Measurements from ENCODE around the gene MAP4K4.

Gene MAP4K4

DNA sequence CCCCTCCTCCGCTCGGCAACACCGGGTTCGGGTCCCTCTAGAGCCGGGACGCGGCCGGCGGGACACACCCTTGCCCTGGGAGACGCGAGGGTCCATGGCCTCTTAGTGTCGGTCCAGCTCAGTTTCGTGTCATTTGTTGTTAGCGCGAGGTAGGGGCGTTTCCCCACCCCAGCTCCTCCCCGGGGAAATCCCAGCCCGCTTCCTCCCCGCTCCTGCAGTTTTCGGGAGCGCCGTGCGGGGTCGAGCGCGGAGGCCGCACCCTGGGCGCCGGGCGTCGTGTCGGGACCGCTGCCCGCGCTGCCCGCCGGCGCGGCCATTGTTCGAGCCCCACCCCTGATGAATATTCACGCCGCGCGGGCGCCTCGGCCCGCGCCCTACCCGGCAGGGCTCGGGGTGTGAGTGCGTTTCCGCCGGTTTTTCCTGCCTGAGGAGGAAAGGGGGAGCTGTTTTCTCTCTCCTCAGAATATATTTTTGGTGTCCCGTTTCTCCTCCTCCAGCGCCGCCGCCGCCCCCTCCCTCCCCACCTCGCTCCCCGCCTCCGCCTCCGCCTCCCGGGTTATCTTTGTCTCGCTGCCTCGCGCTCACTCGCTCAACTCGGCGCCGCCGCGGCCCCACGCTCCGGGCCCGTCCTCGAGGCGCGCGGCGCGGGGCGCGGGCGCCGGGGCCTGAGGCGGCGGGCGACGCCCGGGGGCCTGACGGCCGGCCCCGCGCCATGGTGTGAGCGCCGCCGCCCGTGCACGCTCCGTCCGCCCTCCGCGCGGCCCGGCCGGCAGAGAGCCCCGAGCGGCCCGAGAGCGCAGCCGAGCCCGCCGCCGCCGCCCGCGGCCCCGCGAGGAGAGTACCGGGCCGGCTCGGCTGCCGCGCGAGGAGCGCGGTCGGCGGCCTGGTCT is at the start of gene MAP4K4:
MAP4K4 (plus strand) TSS at position 584 of the 890 bp plus-strand sequence. CDS start 374 bp downstream, outside the sequence.
- in situ Hi-C loops (cut with MboI; ENCODE audit: low sequenced_read_pairs), result no loop called here

DNA sequence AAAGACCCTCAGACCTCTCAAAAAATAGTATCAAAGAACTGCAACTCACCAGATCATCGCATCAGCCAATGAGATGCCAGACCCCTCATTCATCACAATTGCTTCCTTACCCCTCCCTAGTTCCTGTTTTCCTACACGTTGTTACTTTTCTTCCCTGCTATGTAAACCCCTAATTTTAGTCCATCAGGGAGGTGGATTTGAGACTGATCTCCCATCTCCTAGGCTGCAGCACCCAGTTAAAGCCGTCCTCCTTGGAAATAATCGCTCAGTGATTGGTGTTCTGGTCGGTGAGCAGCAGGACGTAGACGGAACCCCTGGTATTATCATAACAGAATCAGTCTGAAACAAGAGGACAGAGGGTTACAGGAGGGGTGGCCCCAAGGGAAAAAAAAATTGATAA is 44.0 kb upstream of the MAP4K4 start:
- in situ Hi-C loops (cut with MboI; ENCODE audit: low sequenced_read_pairs), result no loop called here

DNA sequence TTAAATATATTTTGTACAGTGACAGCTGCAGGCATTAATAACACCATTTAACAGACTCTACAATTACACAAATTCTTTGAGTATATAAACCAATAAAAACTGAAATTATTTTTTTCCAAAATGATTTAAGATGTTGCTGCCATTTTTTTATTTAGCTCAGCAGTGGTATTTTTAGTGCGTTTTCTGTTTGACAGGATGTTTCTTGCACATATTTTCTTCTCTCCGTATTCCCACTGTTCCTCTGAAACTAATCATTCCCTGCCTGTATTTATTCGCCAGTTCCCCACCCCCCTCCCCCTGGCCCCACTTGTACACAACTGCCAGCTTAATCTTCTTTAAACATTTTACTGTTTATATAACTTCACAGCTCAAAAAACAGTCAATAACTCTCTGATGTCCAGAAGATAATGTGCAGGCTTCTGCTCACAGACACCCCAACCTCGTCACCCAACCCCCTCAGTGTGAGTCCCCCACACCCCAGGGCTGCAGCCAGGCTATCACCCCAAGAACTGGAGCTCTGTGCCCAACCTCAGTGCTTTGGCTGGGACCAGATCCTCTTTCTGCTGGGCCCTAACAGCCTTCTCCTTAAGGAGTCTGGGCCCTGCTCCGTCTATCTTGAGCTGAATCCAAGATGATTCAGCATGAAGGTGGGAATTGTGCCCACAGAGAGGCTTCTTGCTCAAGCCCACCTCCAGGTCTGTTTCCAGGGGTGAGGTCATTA is 41.6 kb upstream of the MAP4K4 start:
- in situ Hi-C loops (cut with MboI; ENCODE audit: low sequenced_read_pairs), result no loop called here

DNA sequence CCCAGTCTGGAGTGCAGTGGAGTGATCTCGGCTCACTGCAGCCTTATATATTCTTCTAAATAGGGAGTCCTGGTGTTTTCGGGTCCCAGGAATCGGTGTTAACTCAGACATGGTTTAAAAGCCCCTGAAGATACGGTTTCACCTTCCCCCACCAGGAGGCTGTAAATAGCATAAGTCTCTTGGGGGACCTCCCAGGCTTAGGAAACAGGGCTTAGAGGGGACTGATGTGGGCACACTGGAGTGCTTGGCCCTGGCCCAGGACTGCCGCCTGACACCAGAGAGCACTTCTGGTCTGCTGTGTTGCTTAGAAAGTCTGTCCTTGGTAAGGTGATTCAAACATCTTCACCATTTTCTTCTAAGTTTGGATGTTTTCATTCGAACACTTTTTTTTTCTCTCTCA is 39.7 kb upstream of the MAP4K4 start:
- in situ Hi-C loops (cut with MboI; ENCODE audit: low sequenced_read_pairs), result no loop called here

DNA sequence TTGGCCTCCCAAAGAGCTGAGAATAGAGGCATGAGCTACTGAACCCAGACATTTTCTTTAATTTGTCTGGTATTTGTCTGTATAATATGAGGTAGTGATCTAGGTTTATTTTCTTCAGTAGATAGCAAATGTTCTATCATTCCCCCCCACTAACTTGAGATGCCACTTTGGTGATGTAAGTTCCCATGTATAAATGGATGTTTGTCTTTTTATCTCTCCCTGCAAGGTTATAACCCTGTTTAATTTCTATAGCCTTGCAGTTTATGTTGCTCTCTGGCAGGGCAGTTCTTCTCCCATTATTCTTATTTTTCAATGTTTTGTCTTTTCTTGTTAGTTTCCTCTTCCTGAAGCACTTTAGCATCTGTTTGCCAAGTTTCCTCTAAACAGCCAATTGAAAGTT is 39.1 kb upstream of the MAP4K4 start:
- in situ Hi-C loops (cut with MboI; ENCODE audit: low sequenced_read_pairs), result no loop called here

DNA sequence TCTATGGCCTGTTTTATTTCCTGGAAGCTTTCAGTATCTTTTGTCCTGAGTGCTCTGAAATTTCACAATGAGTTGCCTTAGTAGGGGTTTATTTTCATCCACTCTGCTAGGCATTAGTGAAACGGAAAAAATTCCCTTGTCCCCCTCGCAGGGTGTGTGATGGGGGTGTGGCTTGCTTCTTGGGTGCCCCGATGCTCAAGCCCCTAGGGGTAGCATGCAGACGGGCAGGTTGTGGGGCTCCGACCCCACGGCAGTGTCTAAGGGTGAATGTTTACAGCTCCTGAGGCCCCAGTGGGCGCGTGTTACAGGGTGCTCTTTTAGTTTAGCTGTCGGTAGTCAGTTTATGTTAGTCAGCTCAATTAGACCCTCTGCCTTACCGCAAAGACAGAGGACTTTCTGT is 32.2 kb upstream of the MAP4K4 start:
- in situ Hi-C loops (cut with MboI; ENCODE audit: low sequenced_read_pairs), result no loop called here

DNA sequence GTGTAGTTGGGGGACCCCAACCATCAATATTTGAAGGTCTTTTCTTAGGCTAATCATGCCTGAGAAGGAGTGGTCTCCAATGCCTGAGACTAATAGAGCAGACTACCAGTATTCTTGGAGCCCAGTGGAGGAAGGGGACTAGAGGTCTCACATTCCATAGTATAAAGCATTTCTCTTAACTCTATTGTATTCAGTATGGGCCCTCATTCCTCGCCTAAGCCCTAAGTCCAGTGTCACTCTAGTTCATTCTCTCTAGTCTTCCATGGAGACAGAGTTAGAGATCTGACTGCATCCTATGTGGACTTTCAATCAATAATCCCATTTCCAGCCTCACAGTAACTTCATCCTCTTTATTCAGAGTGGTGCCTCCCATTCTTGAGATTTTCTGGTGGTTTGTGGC is 29.7 kb upstream of the MAP4K4 start:
- in situ Hi-C loops (cut with MboI; ENCODE audit: low sequenced_read_pairs), result no loop called here

DNA sequence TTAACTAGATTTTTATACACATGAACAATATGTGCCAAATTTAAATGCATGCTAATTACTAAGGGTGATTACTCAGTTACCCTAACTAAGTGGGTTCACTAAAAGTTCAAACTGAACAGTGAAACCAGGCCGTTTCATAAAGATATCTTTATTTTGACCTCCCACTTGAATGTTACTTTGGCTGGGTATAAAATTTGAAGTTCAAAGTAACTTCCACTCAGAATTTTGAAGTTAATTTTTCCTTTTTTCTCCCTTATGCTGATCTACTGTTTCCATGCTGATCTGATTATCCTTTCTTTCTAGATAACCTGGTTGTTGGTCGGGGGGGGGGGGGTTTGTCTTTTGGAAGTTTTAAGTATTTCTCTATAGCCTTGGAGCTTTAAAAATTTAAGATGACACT is 25.5 kb upstream of the MAP4K4 start:
- in situ Hi-C loops (cut with MboI; ENCODE audit: low sequenced_read_pairs), result no loop called here

DNA sequence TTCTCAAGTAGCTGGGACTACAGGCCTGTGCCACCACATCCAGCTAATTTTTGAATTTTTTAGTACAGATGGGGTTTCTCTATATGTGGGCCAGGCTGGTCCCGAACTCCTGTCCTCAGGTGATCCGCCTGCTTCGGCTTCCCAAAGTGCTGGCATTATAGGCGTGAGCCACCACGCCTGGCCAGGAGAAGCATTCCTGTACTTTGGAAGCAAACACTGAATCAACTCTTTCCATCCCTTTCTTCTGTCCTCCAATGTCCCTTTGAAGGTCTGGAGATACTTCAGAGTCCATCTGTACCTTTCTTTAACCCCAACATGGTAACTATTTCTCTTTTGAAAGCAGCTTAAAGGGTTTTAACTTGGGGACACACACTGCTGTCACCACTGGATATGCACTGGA is 23.6 kb upstream of the MAP4K4 start:
- in situ Hi-C loops (cut with MboI; ENCODE audit: low sequenced_read_pairs), result no loop called here

DNA sequence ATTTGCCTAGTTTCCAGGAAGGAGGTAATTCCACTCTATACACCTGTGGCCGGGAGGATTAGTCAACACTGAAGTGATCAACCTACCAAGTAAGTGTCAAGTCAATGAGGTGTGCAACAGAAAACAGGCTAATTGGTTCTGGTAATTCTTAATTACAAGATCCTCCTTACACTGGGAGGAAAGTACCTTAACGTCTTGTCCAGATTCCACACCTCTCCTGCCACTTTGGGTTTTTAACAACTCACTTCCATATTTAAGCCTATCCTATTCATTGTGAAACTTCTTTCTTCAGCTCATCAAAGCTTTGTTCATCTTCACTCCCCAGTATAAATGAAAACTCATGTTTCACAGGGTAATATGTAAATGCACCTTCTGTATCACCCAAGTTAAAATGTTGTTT is 22.0 kb upstream of the MAP4K4 start:
- in situ Hi-C loops (cut with MboI; ENCODE audit: low sequenced_read_pairs), result no loop called here

DNA sequence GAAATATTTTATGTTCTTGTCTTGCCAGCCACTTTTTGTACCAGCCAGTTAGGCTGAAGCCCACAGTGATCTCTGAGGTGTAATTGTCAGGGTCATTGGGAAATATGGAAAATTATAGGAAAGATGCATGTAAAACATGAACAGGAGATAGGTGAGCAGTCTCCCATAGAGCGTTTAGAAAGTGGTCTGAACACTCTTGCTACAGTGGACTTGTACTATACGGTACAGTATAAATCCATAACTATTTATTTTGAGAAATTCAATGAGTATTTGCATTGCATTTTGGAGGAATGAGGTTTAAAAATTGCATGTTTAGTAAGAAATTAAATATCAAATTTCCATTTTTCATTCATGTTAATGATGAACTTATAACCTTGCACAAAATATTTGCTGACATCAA is 20.8 kb upstream of the MAP4K4 start:
- in situ Hi-C loops (cut with MboI; ENCODE audit: low sequenced_read_pairs), result no loop called here

DNA sequence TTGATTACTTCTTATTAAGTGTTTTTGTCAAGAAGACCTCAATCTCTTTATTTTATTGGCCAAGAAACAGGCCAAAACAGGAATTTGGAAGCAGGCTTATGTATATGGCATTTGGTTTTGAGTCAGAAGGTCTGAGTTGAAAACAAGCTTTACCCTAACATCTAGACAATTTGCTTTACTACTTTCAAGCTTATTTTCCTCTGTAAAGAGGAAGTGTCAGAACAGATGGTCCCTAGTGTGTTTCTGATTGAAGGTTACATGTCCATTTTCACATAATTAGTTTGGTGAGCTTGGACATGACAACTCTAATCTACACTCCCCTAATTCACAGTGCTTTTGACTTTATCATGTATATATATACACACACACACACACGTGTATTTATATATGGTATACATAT is 19.8 kb upstream of the MAP4K4 start:
- in situ Hi-C loops (cut with MboI; ENCODE audit: low sequenced_read_pairs), result no loop called here

DNA sequence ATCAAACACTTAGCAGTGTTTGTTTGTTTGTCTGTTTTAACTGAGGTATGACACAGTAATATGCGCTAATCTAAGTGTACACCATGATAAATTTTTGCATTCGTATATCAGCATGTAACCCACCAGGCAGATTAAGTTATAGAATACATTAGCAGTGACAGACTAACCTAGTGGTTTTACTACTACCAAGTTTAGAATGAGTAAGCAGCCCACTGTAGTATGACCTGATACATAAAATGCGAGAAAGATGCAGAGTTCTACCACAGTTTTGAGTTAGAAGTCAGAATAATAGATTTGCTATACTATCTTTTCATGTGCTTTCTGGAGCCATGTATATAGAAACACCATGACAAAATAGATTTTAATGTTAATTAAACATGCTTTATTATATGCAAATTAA is 19.1 kb upstream of the MAP4K4 start:
- in situ Hi-C loops (cut with MboI; ENCODE audit: low sequenced_read_pairs), result no loop called here

DNA sequence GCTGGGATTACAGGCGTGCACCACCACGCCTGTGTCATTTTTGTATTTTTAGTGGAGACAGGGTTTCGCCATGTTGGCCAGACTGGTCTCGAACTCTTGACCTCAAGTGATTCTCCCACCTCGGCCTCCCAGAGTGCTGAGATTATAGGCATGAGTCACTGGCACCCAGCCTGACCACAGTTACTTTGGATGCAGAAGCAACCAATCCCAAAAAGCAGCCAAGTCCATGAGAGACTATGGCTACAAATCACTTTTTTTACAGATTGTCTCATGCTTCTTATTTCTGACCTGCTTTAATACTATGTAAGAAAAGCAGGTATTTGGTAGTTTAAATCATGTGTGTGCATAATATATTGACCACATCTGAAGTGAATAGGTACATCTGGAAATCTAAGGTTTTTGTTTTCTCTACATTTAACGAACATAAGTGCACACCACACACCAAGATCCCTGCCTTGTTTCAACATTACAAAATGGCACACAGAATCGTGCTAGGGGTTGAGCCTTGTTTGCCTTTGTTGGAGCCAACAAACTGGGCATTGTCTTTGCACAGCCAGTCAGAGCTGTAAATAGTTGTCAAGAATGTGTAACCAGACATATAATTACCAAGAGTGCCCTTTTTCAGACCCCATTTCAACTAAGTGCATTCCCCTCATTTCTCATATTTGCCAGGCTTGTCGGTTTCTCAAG is 18.3 kb upstream of the MAP4K4 start:
- in situ Hi-C loops (cut with MboI; ENCODE audit: low sequenced_read_pairs), result no loop called here

DNA sequence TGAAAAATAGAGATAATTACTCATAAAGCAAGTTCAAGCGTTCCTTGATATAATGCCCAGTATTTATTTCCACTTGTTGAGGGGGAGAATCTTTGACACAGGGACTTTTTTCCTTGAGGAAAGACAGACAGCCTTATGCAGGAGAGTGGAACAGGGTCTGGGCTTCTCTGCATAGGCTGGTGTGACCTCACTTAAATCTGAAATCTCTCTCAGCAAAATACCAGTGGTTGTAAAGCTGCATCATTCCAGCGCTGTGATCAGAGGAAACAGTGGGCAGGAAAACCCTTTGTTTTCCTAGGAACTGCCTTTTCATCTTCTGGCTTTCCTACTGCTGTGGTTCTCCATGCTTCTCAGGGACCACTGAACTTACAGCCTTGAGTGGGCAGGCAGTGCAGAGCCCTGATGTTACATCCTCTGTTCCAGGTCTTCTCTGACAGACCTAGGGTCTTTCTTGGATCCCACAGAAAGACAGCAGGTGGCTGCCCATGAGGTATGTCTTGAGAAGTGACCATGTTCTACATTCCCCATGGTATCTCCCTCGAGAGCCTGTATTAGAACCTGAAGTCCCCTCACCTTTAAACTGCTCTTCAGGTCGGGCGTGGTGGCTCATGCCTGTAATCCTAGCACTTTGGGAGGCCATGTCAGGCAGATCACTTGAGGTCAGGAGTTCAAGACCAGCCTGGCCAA is 17.6 kb upstream of the MAP4K4 start:
- in situ Hi-C loops (cut with MboI; ENCODE audit: low sequenced_read_pairs), result no loop called here

DNA sequence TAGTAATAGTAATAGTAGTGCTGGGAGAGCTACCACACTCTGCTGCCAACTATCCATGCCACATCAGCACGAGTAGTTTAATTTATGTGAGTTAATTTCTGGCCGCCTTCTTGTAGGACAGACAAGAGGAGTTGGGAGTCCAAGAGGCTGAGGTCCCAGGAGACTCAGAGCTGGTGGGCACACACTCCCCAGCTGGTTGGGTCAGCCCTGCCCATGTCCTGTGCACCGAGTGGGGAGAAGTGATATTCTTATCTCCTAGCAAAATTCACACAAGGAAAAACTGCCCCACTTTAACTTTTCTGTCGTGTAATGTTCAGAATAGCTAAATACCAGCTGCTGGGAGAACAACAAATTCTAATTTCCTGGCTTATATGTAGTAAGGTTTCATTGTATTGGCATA is 15.2 kb upstream of the MAP4K4 start:
- in situ Hi-C loops (cut with MboI; ENCODE audit: low sequenced_read_pairs), result no loop called here

DNA sequence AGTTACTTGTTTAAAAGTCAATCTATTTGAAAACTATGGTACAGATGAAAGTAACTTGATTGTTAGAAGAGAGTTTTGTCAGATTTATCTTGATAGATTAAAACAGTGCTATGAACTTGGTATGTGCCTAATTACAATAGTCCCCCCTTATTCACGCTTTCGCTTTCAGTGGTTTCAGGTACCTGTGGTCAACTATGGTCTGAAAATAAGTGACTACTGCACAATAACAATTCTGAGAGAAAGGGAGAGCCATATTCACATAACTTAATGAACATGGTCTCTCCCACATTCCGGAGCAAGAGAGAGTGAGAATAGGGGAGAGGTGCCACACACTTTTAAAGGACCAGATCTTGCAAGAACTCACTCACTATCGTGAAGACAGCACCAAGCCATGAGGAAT is 13.2 kb upstream of the MAP4K4 start:
- in situ Hi-C loops (cut with MboI; ENCODE audit: low sequenced_read_pairs), result no loop called here

DNA sequence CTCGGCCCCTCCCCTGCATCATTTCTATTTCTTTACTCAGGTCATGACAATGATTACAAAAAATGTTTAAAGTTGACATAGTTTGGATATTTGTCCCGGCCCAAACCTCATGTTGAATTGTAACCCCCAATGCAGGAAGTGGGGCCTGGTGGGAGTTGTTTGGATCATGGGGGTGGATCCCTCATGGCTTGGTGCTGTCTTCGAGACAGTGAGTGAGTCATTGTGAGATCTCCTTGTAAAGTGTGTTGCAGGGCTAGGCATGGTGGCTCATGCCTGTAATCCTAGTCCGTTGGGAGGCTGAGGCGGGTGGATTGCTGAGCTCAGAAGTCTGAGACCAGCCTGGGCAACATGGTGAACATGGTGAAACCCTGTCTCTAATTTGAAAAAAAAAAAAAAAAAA is 9.2 kb upstream of the MAP4K4 start:
- in situ Hi-C loops (cut with MboI; ENCODE audit: low sequenced_read_pairs), result no loop called here

DNA sequence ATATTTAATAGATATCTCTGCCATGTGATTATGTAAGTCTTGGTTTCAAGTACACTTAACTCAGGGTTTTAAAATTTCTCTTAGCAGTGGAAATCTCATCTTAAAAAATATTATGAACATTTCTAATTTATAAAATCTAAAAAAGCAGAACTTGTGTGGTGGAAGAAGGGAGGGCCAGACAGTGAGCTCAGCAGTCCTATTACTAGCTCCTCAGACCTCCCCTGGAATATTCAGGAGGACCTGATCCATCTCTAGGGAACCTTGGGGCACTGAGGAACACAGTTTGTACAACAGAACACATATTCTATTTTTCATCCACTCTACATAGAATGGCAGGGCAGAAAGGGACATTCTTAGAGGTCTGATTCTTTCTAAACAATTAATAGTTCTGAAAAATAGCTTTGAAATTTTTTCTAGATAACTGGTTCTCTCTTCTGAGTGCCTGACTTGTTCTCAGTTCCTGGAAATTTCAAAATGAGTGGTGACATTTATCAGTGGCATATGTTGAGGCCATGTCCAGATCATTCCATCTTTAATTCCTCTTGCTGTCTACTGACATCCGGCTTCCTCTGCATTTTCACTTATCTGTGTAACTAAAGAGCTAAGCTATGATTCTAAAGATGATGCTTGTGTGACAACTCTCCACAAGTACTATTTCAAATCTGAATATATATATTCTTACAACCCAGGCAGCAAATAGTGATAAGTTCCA is 8.2 kb upstream of the MAP4K4 start:
- in situ Hi-C loops (cut with MboI; ENCODE audit: low sequenced_read_pairs), result no loop called here

DNA sequence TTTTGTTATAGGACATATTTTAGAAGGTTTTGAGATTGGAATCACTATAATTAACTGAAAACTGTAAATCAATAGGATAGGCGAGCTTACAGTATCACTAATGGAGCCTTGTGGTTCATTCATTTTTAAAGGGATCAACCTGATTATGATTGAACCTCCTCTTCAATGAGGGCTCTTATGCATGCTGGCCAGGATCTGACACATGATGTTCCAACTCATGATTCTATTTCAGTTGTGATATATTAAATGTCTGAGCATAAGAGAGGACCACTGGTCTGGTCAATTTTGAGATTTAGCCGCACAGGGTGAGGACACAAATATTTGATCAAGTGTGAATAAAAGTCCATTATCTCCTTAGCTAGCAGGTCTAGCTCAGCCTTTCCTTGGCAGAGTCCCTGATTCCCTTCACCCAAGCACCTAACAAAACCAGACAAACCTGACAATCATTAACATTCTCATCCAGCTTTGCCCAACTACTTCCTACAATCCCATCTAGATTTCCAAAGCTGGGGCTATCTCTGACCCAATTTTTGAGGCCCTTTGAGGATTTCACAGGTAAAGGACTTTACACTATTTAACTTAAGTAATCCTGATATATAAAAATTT is 6.9 kb upstream of the MAP4K4 start:
- in situ Hi-C loops (cut with MboI; ENCODE audit: low sequenced_read_pairs), result no loop called here

All from HL-60/S4 treated with phorbol 12-myristate 13-acetate at 8.2 ng/mL for 4 days and 3 days (cell line).